Measurements from ENCODE around the gene PRKCB.
"Not testable (repeated sequence)": the region's sequence is repeated elsewhere in the genome, so short reads cannot be mapped to it uniquely, and the experiment has no call there.

Gene PRKCB

DNA sequence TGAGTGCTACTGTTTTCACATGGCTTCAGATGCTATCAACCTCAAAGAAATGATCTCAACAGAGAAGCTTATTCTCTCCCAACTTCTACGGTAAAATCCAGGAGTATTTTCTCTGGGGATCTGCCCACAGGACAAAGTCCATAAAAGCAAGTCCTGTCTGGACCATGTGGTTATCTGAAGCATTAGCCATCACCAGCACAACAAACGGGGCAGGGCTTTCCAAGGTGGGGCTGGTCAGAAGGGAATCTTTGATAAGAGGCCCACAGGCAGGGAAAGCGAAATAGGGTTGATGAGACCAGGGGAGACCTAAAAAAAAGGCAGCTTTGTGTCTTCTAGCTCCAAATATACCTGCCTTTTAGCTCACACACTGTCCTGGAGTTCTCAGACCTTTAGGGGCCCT is 381.7 kb downstream of the PRKCB start:
- FAIRE-seq = no peak
- no peak for DNase-seq (ENCODE audit: low spot score)

DNA sequence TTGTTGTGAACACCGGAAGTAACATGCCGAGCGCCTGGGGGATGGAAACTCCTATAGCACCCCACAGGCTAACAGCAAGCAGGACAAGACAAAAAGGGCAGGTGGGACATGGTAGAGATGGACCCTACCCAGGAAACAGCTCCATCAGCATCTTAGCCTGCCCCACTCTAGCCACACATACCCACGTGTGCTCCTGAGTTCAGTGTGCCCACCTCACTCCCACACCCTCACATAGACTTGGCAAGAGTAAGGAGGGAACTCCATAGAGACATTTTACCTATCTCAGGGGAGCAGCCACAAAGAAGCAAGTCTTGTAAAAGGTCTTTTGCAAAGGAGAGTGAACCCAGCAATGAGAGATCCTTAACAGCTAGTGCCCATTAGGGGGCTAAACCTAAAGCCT is 382.5 kb downstream of the PRKCB start:
- DNase-seq (ENCODE audit: low spot score) (no peak), FAIRE-seq (no peak)

DNA sequence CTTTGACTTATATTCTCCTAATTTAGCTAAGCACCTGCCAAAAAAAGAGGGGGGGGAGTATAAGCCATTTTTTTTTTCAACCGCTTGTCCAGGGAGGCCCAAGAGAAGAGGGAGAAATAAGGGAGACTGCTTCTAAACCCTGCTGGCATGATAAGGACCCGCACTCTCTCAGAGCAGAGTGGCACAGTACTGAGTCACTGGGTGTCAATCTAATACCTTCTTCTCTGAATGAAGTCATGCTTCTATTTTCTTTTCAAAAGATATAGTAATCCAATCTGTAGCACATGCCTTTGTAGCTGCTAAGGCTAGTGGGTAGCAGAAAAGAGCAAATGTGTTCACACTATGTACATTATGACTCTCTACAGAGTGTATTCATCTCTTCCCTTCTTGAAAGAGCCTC is 385.4 kb downstream of the PRKCB start:
- DNase-seq (ENCODE audit: low spot score) (no peak), FAIRE-seq (no peak)

DNA sequence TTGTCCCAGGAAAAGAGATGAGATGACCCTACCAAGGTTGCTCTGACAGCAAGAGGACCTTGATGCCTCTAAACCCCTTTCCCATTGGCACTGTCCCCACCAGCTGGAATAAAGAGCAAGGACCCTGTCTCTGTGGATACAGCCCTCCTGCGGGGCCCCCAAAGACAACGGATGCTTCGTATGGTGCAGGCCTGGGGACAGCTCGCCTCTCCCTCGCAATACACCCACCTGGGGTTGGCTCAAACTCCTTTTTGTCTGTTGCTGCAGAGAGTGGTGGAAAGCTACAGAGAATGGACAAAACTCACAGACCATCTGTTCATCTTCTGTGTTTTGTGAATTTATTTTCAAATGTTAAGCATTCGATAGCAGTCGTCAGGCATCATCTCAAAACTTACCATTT is 392.7 kb downstream of the PRKCB start:
- no peak for FAIRE-seq
- no peak for DNase-seq (ENCODE audit: low spot score)

DNA sequence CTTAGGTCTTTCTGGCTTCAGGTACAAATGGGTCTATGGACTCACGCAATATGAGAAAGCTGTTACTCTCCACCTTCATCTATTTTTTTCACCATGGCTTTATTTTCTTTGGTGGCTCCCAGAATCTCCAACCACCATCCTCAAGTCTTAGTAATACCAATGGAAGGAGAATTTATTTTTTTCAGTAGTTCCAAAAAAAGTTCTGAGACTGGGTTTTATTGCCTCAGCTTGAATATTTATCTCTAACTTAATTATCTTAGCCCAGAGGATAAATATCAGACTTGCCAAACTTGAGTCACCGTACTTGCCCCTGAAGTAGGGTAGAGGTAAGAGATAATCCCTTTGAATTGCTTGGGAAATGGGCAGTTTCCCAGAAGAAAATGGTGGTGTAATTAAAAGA is 397.2 kb downstream of the PRKCB start:
- FAIRE-seq (no peak), DNase-seq (ENCODE audit: low spot score) (no peak)

DNA sequence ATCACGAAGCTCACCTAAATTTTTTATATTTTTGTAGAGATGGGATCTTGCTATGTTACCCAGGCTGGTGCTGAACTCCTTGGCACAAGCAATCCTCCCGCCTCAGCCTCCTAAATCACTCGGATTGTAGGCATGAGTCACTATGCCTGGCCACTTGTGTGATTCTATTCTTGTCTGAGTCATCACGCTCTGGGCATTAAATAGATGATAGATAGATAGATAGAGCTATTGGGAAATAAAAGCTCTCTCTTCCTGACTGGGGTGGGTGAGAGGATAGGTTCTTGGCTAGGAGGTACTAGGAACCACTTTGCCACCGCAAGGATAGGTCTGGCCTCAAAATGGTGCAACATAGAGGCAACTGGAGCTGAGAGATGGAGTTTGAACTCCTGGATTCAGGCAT is 399.0 kb downstream of the PRKCB start:
- no peak for FAIRE-seq
- no peak for DNase-seq (ENCODE audit: low spot score)

DNA sequence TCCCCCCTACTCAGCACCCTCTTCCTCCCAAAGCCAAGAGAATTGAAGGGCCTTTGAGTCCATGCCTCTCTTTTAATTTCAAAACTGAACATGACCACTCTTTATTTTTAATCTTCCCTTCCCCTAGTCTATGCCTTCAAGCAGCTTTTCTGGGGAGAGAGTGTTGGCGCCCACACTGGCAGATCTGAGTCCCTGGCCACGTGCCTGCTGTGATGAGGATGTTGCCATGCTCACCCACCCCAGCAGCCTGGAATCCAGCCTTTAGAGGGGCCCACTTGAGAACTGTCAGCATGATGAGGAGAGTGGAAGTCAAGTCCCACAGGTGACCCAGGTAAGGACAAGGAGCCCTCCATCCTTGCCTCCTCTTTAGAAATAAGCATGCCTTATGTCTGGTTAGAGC is 400.0 kb downstream of the PRKCB start:
- DNase-seq (ENCODE audit: low spot score) = no peak
- FAIRE-seq = no peak

DNA sequence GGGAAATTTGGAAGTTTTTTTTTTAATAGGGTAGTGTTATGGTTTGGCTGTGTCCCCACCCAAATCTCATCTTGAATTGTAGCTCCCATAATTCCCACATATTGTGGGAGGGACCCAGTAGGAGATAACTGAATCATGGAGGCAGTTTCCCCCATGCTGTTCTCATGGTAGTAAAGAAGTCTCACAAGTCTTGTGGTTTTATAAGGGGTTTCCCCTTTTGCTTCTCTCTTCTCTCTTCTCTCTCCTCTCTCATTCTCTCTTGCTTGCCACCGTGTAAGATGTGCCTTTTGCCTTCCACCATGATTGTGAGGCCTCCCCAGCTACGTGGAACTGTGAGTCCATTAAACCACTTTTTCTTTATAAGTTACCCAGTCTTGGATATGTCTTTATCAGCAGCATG is 403.1 kb downstream of the PRKCB start:
- DNase-seq (ENCODE audit: low spot score); FAIRE-seq: not testable (repeated sequence)

DNA sequence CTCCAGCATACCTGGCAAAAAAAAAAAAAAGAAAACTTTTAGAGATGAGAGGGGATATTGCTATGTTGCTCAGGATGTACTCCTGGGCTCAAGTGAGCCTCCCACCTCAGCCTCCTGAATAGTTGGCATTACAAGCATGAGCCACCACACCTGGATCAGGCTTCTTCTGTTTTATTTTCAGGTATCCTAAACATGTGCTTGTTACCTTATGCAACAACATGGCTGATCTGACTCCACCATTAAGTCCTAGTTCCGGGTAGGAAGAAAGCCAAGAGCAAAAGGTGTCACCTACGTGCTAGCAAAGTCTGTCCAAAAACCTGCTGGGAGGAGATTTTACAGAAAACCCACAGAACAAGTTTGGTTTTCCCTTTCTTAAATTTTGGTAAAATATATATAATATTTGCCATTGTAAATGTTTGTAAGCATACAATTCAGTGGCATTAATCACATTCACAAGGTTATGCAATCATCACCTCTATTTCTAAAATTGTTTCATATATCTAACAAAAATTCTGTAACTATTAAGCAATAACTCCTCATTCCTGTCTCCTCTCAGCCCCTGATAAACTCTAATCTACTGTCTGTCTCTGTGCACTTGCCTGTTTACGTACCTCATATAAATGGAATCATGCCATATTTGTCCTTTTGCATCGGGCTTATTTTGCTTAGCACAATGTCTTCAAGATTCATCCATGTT is 411.3 kb downstream of the PRKCB start:
- FAIRE-seq (no peak), DNase-seq (ENCODE audit: low spot score) (no peak)

DNA sequence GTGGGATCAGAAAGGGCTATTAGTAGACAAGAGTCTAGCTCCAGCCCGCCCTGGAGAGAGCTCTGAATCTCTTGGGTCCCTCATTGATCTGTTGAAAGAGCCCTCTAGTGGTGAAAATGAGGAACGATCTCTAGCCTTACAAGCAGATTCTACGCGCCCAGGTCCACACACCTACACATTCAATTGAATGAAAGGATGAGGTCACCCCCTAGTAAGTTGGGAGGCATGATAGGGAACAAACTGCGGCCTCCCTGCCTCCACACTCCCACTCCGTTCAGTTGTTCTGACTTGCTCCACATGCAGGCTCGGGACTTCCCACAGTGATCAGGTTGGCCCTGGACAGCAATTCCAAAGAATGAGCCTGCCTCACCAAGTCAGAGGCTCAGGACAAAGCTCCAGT is 417.4 kb downstream of the PRKCB start:
- FAIRE-seq (no peak), DNase-seq (ENCODE audit: low spot score) (peak; percentile 51)

DNA sequence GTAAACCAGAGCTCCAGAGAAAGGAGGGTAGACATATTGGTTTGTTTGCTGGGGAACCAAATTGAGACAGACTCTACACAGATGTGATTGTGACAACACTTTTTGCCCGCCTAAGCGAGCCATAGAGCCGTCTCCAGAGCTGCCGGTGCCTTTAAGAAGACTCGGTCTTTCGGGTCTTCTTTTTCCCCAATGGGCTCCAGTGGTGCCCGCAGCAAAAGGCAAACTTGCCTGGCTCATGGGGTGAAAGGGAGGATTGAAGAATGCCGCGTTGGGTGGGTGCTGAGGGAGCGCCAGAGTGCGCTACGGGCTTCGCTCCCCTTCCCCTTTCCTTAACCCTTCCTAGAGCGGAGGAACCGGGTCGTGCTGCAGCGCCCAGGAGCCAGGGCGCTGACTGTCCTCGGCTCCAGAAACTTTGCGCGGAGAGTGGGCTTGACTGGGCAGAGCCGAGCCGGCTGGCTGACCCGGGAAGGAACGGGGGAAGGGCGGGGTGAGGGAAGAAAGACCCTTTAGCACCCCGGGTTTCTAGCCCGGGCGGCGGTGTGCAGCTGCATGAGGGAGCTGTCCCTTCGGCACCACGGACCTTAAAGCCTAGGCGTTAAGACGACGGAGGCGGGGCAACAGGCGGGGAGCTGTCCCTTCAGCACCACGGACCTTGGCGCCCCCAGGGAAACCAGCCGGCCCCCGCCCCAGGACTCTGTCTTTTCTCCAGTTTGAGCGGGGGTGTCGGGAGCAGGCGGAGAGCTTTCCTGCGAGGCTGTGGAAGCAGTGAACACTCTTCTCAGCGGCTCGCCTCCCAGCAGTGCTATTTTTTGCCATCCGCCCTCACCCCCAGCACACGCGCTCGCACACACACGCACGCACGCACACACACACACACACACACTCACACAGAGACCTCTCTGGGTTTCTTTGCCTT is 419.9 kb downstream of the PRKCB start, which contains the start of gene CACNG3:
CACNG3 (plus strand) TSS at position 880 of the 916 bp plus-strand sequence. CDS start 420 bp downstream, outside the sequence.
- DNase-seq (ENCODE audit: low spot score) (peak; percentile 85), FAIRE-seq (no peak)

DNA sequence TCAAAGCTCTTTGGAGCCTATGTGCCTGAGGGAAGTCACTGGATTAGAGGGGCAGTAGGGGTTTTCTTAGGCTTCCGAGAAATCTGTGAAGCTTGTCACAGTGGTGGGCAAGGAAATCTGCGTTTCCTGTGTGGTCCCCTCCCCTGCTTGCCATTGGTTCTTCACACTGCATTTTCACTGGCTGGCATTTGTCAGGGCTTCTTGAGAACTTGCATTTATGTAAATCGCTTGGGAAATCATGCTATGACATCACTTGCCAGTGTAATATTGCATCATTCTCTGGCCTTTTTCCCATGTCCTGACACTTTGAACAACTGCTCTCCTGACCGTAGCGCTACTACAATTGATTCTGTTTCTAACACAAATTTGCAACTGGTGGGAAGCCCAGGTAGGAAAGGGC is 422.2 kb downstream of the PRKCB start:
- DNase-seq (ENCODE audit: low spot score) = no peak
- no peak for FAIRE-seq

DNA sequence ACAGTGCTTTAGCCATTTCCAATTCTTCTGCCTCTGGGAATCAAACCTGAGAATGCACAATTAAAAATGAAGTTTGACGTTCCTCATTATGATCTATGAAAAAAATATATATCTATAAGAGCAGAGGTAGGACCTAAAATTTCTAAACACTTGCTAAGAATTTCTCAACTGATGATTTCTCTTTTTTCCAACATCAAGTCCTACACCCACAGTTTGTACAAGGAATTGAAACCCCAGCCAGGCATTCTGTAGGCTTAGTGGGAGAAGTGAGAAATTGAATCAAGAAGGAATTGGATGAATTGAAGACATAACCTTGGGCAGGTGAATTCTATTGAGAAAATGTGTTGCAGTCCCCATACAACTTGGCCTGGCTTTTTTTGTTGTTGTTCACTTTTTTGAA is 423.0 kb downstream of the PRKCB start:
- FAIRE-seq (no peak), DNase-seq (ENCODE audit: low spot score) (no peak)

DNA sequence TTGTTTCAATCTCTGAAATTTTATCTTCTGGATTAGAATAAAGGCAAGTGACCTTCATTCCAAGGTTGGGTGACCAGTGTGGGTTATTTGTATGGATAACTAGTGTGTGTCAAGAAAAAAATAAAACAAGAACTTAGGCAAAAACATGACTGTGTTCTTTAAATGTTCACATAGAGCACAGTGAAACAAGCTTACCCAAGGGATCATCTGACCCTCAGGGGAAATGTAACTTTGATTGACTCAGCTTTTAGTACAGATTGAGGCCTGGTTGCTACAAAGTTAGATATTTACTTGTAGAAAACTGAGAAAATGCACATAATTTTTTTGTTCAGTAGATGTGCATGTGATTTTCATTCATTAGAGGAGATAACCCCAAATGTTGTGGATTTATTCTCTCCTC is 427.0 kb downstream of the PRKCB start:
- FAIRE-seq (no peak), DNase-seq (ENCODE audit: low spot score) (no peak)

Data from urothelium cell line (cell line).